Measurements from ENCODE around the gene ZNF862. TPM values are rescaled to one million over a fixed set of nuclear protein-coding genes. Genes with fewer than 3 reads are reported as not detected.
"Not testable (repeated sequence)": the region's sequence is repeated elsewhere in the genome, so short reads cannot be mapped to it uniquely, and the experiment has no call there.

The ZNF862 gene
- total RNA-seq, 1 experiment from 2014 or later, result 5.7 TPM

DNA sequence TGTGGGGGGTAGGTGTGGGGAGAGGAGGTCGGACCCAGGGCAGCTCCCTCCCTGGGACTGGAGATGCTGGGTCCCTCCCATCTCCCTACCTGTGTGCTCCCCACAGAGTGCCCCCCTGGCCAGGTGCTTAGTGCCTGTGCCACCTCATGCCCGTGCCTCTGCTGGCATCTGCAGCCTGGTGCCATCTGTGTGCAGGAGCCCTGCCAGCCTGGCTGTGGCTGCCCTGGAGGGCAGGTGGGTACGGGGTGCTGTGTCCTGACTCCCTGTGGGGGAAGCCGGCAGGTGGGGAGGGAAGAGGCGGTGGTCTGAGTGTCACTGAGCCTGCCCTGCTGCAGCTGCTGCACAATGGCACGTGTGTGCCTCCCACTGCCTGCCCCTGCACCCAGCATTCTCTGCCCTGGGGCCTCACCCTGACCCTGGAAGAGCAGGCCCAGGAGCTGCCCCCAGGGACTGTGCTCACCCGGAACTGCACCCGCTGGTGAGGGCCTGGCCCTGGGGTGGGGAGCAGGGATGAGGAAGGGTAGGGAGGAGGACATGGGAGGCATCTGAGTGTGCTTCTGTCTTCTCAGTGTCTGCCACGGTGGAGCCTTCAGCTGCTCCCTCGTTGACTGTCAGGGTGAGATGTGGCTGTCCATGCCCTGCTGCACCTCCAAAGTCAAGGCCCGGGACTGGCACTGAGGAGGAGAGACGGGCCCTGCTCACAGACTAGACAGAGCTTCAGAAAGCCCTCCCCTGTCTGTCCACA, 11.7 kb upstream of the ZNF862 start:
- Histone ChIP-seq H3K27me3 (replicated peaks; ENCODE audit: insufficient read depth, low read depth, low read length, poor library complexity) (no peaks in the 10 kb centered on the region), H3K27ac (ENCODE audit: low read depth, low read length, poor library complexity, severe bottlenecking) (no peak overlapping the region), H3K36me3 (ENCODE audit: insufficient read depth, low read length, poor library complexity, severe bottlenecking) (no peaks in the 10 kb centered on the region), H3K4me3 (ENCODE audit: low read depth, low read length, poor library complexity, severe bottlenecking) (no peak overlapping the region), H3K4me1 (ENCODE audit: insufficient read depth, low read length, poor library complexity, severe bottlenecking) (no peaks in the 10 kb centered on the region), H3K9me3 (ENCODE audit: low read depth, low read length, poor library complexity, severe bottlenecking) (no peaks in the 10 kb centered on the region)
- no peak for DNase-seq (ENCODE audit: low spot score)
- TF ChIP-seq, protein P1, sequence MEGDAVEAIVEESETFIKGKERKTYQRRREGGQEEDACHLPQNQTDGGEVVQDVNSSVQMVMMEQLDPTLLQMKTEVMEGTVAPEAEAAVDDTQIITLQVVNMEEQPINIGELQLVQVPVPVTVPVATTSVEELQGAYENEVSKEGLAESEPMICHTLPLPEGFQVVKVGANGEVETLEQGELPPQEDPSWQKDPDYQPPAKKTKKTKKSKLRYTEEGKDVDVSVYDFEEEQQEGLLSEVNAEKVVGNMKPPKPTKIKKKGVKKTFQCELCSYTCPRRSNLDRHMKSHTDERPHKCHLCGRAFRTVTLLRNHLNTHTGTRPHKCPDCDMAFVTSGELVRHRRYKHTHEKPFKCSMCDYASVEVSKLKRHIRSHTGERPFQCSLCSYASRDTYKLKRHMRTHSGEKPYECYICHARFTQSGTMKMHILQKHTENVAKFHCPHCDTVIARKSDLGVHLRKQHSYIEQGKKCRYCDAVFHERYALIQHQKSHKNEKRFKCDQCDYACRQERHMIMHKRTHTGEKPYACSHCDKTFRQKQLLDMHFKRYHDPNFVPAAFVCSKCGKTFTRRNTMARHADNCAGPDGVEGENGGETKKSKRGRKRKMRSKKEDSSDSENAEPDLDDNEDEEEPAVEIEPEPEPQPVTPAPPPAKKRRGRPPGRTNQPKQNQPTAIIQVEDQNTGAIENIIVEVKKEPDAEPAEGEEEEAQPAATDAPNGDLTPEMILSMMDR (conservative IDR thresholded peaks at IDR 0.05; ENCODE audit: low read depth, low read length), result no peak
- TF ChIP-seq EZH2 (IDR thresholded peaks at IDR 0.05; ENCODE audit: borderline replicate concordance, low read depth, low read length, poor library complexity, severe bottlenecking), result no peak
- no TSS peak for BruUV-seq (replicated peaks)
- intact Hi-C loops (cut with micrococcal nuclease; ENCODE audit: unreplicated experiment), result no loop called here
- ChIA-PET CTCF (no interaction called here), POLR2A (ENCODE audit: low non-redundant PET) (no interaction called here)

DNA sequence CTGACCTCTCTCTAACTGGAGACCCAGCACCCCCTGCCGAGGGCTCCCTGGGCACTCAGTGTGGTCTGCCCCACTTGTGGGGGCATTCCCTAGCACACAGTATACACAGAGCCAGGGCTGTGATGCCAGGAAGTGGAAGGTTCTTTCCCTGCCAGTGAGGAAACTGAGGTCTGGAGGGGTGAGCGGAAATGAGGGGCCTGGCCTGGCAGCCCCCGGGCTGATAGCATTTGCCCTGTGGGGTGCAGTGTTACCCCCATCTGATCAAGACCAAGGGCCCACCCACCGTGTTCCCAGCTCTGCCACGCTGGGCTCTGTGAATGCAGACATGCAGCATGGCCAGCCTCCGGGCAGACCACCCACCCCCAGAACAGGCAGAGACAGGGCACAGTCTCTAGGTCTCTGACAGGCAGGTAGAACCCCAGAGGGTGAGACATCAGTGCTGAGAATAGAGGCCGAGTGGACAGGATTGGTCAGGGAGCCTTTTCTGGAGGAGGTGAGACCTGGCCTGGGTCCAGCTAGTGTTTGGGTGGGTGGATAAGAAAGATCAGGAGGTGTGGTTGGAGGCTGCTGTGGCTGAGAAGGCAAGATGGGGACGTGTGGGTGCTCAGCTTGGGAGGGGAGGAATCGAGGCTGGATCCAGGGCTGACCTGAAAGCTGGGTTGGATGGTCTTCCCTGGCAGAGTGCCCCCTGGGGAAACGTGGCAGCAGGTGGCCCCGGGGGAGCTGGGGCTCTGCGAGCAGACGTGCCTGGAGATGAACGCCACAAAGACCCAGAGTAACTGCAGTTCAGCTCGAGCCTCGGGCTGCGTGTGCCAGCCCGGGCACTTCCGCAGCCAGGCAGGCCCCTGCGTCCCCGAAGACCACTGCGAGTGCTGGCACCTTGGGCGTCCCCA, 10.8 kb upstream of the ZNF862 start:
- POLR2A ChIA-PET (ENCODE audit: low non-redundant PET), result no interaction called here
- no peak for DNase-seq (ENCODE audit: low spot score)
- Histone ChIP-seq H3K4me1 (ENCODE audit: insufficient read depth, low read length, poor library complexity, severe bottlenecking) (no peaks in the 10 kb centered on the region), H3K27me3 (replicated peaks; ENCODE audit: insufficient read depth, low read depth, low read length, poor library complexity) (no peaks in the 10 kb centered on the region), H3K4me3 (ENCODE audit: low read depth, low read length, poor library complexity, severe bottlenecking) (no peak overlapping the region), H3K36me3 (ENCODE audit: insufficient read depth, low read length, poor library complexity, severe bottlenecking) (no peaks in the 10 kb centered on the region), H3K9me3 (ENCODE audit: low read depth, low read length, poor library complexity, severe bottlenecking) (no peaks in the 10 kb centered on the region), H3K27ac (ENCODE audit: low read depth, low read length, poor library complexity, severe bottlenecking) (no peak overlapping the region)
- intact Hi-C loops (cut with micrococcal nuclease; ENCODE audit: unreplicated experiment), result no loop called here
- no TSS peak for BruUV-seq (replicated peaks)
- CTCF ChIA-PET, result no interaction called here
- no peak for TF ChIP-seq EZH2 (IDR thresholded peaks at IDR 0.05; ENCODE audit: borderline replicate concordance, low read depth, low read length, poor library complexity, severe bottlenecking)
- TF ChIP-seq, protein P1 (conservative IDR thresholded peaks at IDR 0.05; ENCODE audit: low read depth, low read length), result no peak

DNA sequence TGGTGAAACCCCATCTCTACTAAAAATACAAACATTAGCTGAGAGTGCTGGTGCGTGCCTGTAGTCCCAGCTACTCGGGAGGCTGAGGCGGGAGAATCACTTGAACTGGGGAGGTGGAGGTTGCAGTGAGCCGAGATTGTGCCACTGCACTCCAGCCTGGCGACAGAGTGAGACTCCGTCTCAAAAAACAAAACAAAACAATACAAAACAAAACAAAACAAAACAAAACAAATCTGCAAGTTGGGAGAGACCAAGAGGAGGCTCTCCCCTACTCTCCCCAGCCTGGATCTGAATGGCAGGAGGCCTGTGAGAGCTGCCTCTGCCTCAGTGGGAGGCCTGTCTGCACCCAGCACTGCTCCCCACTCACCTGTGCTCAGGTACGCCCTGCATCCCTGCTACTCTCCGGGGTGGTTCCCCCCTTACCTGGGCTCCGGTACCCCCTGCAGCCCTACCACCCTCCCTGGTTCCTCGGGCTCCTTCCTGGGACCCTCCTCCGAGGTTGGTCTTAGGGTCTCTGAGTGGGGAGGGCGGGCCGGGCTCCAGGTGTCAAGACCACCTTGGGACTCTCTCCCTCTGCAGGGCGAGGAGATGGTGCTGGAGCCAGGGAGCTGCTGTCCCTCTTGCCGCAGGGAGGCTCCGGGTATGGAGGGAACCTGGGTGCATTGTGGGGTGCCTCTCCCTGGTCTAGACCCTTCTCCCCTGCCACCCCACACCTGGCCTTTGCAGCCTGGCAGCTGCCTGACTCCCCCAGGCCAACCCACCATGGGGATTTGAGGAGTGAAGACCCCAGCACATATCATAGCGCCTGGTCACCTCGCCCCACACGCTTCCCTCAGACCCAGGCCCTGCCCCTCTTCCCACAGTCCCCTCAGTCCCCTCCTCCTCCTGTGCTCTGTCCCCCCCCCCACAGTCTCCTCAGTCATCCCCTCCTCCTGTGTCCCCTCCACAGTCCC, 9.5 kb upstream of the ZNF862 start:
- TF ChIP-seq EZH2 (IDR thresholded peaks at IDR 0.05; ENCODE audit: borderline replicate concordance, low read depth, low read length, poor library complexity, severe bottlenecking), result no peak
- TF ChIP-seq, protein P1 (conservative IDR thresholded peaks at IDR 0.05; ENCODE audit: low read depth, low read length), result no peak
- Histone ChIP-seq H3K4me3 (ENCODE audit: low read depth, low read length, poor library complexity, severe bottlenecking) (no peak overlapping the region), H3K9me3 (ENCODE audit: low read depth, low read length, poor library complexity, severe bottlenecking) (no peaks in the 10 kb centered on the region), H3K36me3 (ENCODE audit: insufficient read depth, low read length, poor library complexity, severe bottlenecking) (no peaks in the 10 kb centered on the region), H3K27ac (ENCODE audit: low read depth, low read length, poor library complexity, severe bottlenecking) (no peak overlapping the region), H3K27me3 (replicated peaks; ENCODE audit: insufficient read depth, low read depth, low read length, poor library complexity) (no peaks in the 10 kb centered on the region), H3K4me1 (ENCODE audit: insufficient read depth, low read length, poor library complexity, severe bottlenecking) (no peaks in the 10 kb centered on the region)
- POLR2A ChIA-PET (ENCODE audit: low non-redundant PET), result no interaction called here
- BruUV-seq (replicated peaks), result no TSS peak
- intact Hi-C loops (cut with micrococcal nuclease; ENCODE audit: unreplicated experiment), result no loop called here
- CTCF ChIA-PET, result no interaction called here
- DNase-seq (ENCODE audit: low spot score), result no peak

DNA sequence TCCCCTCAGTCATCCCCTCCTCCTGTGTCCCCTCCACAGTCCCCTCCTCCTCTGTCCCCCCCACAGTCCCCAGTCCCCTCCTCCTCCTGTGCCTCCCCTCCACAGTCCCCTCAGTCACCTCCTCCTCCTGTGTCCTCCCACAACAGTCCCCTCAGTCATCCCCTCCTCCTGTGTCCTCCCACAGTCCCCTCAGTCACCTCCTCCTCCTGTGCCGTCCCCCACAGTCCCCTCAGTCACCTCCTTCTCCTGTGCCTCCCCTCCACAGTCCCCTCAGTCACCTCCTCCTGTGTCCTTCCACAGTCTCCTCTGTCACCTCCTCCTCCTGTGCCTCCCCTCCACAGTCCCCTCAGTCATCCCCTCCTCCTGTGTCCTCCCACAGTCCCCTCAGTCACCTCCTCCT, 7.6 kb upstream of the ZNF862 start:
- CTCF ChIA-PET; H3K36me3 ChIP-seq (ENCODE audit: insufficient read depth, low read length, poor library complexity, severe bottlenecking); intact Hi-C loops (cut with micrococcal nuclease; ENCODE audit: unreplicated experiment); POLR2A ChIA-PET (ENCODE audit: low non-redundant PET); H3K4me1 ChIP-seq (ENCODE audit: insufficient read depth, low read length, poor library complexity, severe bottlenecking); BruUV-seq (replicated peaks); H3K4me3 ChIP-seq (ENCODE audit: low read depth, low read length, poor library complexity, severe bottlenecking); H3K9me3 ChIP-seq (ENCODE audit: low read depth, low read length, poor library complexity, severe bottlenecking); H3K27me3 ChIP-seq (replicated peaks; ENCODE audit: insufficient read depth, low read depth, low read length, poor library complexity); H3K27ac ChIP-seq (ENCODE audit: low read depth, low read length, poor library complexity, severe bottlenecking); DNase-seq (ENCODE audit: low spot score): not testable (repeated sequence)
